ENCODE data around the gene SH2D3A.
"Not testable (repeated sequence)": the region's sequence is repeated elsewhere in the genome, so short reads cannot be mapped to it uniquely, and the experiment has no call there.

The SH2D3A gene

GRCh38 chr19:6787393-6787792 lies 20.2 kb upstream of the SH2D3A start:
- FAIRE-seq, result no peak

GRCh38 chr19:6779206-6779605 lies 12.0 kb upstream of the SH2D3A start:
- no peak for FAIRE-seq

GRCh38 chr19:6778386-6778785 lies 11.2 kb upstream of the SH2D3A start:
- no peak for FAIRE-seq

- no peak for FAIRE-seq
These were observed 10.2 kb upstream of the SH2D3A start for GRCh38 chr19:6777434-6777833.

- FAIRE-seq, result no peak
These were observed 9.8 kb upstream of the SH2D3A start for GRCh38 chr19:6776999-6777398.

- FAIRE-seq, result not testable (repeated sequence)
These were observed 8.8 kb upstream of the SH2D3A start for GRCh38 chr19:6776045-6776444.

- FAIRE-seq, result no peak
These were observed 7.8 kb upstream of the SH2D3A start for GRCh38 chr19:6774821-6775707.

- no peak for FAIRE-seq
These were observed 6.2 kb upstream of the SH2D3A start for GRCh38 chr19:6773323-6773931.

GRCh38 chr19:6772866-6773322 lies 5.7 kb upstream of the SH2D3A start:
- no peak for FAIRE-seq

- no peak for FAIRE-seq
These were observed 5.0 kb upstream of the SH2D3A start, which contains the start of gene VAV1 for GRCh38 chr19:6772028-6772865. TSS of gene VAV1 (plus strand) at chr19:6772708. CDS start at chr19:6772808, 100 bp downstream.

GRCh38 chr19:6771648-6772027 lies 4.4 kb upstream of the SH2D3A start:
- FAIRE-seq, result not testable (repeated sequence)

- no peak for FAIRE-seq
These were observed 1.9 kb upstream of the SH2D3A start for GRCh38 chr19:6769006-6769619.

GRCh38 chr19:6768236-6768785 lies 1.1 kb upstream of the SH2D3A start:
- no peak for FAIRE-seq

GRCh38 chr19:6767081-6767356 lies 216 bp downstream of the SH2D3A start:
- no peak for FAIRE-seq

GRCh38 chr19:6766357-6767080 lies 716 bp downstream of the SH2D3A start:
- FAIRE-seq, result no peak

GRCh38 chr19:6765738-6766356 lies 1.4 kb downstream of the SH2D3A start:
- FAIRE-seq, result no peak

- FAIRE-seq, result not testable (repeated sequence)
These were observed 4.9 kb downstream of the SH2D3A start for GRCh38 chr19:6762253-6762797.

GRCh38 chr19:6761053-6761676 lies 6.1 kb downstream of the SH2D3A start:
- FAIRE-seq, result no peak

- no peak for FAIRE-seq
These were observed 6.6 kb downstream of the SH2D3A start for GRCh38 chr19:6760606-6761005.

- no peak for FAIRE-seq
These were observed 12.4 kb downstream of the SH2D3A start for GRCh38 chr19:6754653-6755463.
